ENCODE measurements around the gene KCNN4. TPM values are rescaled to one million over a fixed set of nuclear protein-coding genes. Genes with fewer than 3 reads are reported as not detected.
A peak's percentile ranks its signal among the peaks of the same experiment; 100 is the strongest.

Gene KCNN4
- total and polyA plus RNA-seq, 12 donors: 0.34 to 1.6 (median 0.86) TPM

- ATAC-seq: no peak
- H3K9me3 ChIP-seq: no peaks in the 10 kb centered on the region
- no peak overlapping the region for H3K27ac ChIP-seq
- no peaks in the 10 kb centered on the region for H3K36me3 ChIP-seq
- intact Hi-C loops (cut with DNase I): loop anchor here in 7 of 10 donors (1.0 to 10.0 kb wide), 6 partner anchors 36 to 239 kb away; partner anchors contain the start of gene PLAUR (in 1 of the 7)
- 87 to 89% methylated on average over 8 of the region's 8 CpGs for WGBS, 2 donors
- peaks cover 0 to 40% (median 4%) of the 10 kb centered on the region in 9 donors for H3K4me1 ChIP-seq
- TF ChIP-seq CTCF (IDR thresholded peaks at IDR 0.05): no peak
- H3K27me3 ChIP-seq: peaks cover 0 to 35% (median 18%) of the 10 kb centered on the region in 7 donors
- no peak overlapping the region for H3K4me3 ChIP-seq
- no peak for DNase-seq
These were observed 2.9 kb upstream of the KCNN4 start for GRCh38 chr19:43783636-43784035.

GRCh38 chr19:43782689-43783231 is 2.0 kb upstream of the KCNN4 start:
- Histone ChIP-seq H3K9me3 (no peaks in the 10 kb centered on the region), H3K36me3 (no peaks in the 10 kb centered on the region), H3K27ac (no peak overlapping the region), H3K4me3 (no peak overlapping the region), H3K27me3 (peaks cover 0 to 35% (median 18%) of the 10 kb centered on the region in 7 donors), H3K4me1 (peaks cover 0 to 48% (median 4%) of the 10 kb centered on the region in 9 donors)
- intact Hi-C loops (cut with DNase I): loop anchor here in 5 of 10 donors (2.0 to 10.0 kb wide), 5 partner anchors 35 to 238 kb away; partner anchors contain the start of gene PLAUR (in 1 of the 5)
- DNase-seq (no peak), ATAC-seq (no peak)
- no peak for TF ChIP-seq CTCF (IDR thresholded peaks at IDR 0.05)
- 77 to 79% methylated on average over 24 of the region's 24 CpGs for WGBS, 2 donors

- Histone ChIP-seq H3K27ac (peak overlapping the region in 1 of 10 donors; percentile 13), H3K4me1 (peaks cover 0 to 53% (median 4%) of the 10 kb centered on the region in 9 donors), H3K4me3 (no peak overlapping the region), H3K27me3 (peaks cover 0 to 35% (median 18%) of the 10 kb centered on the region in 7 donors), H3K9me3 (no peaks in the 10 kb centered on the region), H3K36me3 (no peaks in the 10 kb centered on the region)
- ATAC-seq (no peak), DNase-seq (no peak)
- TF ChIP-seq CTCF (IDR thresholded peaks at IDR 0.05): no peak
- intact Hi-C loops (cut with DNase I): loop anchor here in 5 of 10 donors (2.0 to 10.0 kb wide), 5 partner anchors 35 to 237 kb away; partner anchors contain the start of gene PLAUR (in 1 of the 5)
- 56 to 61% methylated on average over 8 of the region's 8 CpGs for WGBS, 2 donors
These were observed 1.5 kb upstream of the KCNN4 start for GRCh38 chr19:43782311-43782660.

GRCh38 chr19:43781630-43782310 is 997 bp upstream of the KCNN4 start:
- 89 to 90% methylated on average over 14 of the region's 14 CpGs for WGBS, 2 donors
- peaks cover 0 to 35% (median 18%) of the 10 kb centered on the region in 7 donors for H3K27me3 ChIP-seq
- DNase-seq (no peak), ATAC-seq (no peak)
- H3K27ac ChIP-seq: no peak overlapping the region
- TF ChIP-seq CTCF (IDR thresholded peaks at IDR 0.05): no peak
- no peaks in the 10 kb centered on the region for H3K36me3 ChIP-seq
- H3K4me1 ChIP-seq: peaks cover 0 to 56% (median 4%) of the 10 kb centered on the region in 9 donors
- H3K9me3 ChIP-seq: no peaks in the 10 kb centered on the region
- intact Hi-C loops (cut with DNase I): loop anchor here in 5 of 10 donors (2.0 to 10.0 kb wide), 5 partner anchors 34 to 237 kb away; partner anchors contain the start of gene PLAUR (in 1 of the 5)
- no peak overlapping the region for H3K4me3 ChIP-seq
